ENCODE data around the gene CDKN1B. TPM values are rescaled to one million over a fixed set of nuclear protein-coding genes. Genes with fewer than 3 reads are reported as not detected.

The CDKN1B gene
- total and polyA plus RNA-seq, 2 of the 13 experiments (the other 11 are each of a cell fraction or from before 2014, with no cell fraction given) = 20.1 to 37.2 TPM

DNA sequence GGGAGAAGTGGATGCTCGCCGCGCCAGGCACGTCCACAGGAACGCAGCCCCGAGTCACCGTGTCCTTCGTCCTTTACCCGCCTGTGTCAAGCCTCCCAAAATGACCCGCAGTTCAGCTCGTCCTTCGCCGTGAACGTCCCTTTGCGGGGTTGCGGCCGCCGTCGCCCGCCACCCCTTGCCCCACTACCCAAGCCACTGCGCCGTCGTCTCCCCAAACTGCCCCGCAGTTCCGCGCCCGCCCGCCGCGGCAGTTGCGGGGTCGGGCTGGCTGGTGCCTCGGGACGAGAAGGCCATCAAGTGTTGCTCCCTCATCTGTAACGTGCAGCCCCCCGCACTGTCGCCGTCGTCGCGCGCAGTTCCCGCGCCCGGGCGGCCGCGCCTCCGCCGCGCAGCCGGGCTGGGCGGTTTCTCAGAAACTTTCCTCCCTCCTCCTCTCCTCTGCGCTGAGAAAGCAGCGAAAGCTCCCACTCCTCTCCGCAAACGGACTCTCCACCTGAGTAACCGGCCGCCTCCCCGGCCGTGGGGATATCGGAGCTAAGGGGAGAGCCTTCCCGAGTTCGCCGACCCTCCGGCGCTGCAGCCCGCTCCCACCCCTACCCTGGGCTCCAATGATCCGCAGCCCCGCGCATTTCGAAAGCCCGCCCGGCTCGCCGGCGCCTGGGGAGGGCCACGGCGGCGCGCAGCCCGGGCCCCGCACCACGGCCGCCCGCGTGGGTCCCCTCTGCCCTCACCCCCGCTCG, 6.7 kb downstream of the CDKN1B start (continued):
- TF ChIP-seq, protein P1, sequence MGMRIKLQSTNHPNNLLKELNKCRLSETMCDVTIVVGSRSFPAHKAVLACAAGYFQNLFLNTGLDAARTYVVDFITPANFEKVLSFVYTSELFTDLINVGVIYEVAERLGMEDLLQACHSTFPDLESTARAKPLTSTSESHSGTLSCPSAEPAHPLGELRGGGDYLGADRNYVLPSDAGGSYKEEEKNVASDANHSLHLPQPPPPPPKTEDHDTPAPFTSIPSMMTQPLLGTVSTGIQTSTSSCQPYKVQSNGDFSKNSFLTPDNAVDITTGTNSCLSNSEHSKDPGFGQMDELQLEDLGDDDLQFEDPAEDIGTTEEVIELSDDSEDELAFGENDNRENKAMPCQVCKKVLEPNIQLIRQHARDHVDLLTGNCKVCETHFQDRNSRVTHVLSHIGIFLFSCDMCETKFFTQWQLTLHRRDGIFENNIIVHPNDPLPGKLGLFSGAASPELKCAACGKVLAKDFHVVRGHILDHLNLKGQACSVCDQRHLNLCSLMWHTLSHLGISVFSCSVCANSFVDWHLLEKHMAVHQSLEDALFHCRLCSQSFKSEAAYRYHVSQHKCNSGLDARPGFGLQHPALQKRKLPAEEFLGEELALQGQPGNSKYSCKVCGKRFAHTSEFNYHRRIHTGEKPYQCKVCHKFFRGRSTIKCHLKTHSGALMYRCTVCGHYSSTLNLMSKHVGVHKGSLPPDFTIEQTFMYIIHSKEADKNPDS (CRISPR knock-in tag; IDR thresholded peaks at IDR 0.05) = no peak
- TF ChIP-seq SRSF4 (IDR thresholded peaks at IDR 0.05; ENCODE audit: low read depth, low read length, poor library complexity, severe bottlenecking) (no peak), ARNT2 (CRISPR knock-in tag; IDR thresholded peaks at IDR 0.05; ENCODE audit: low read depth) (peak; percentile 80), ZNF337 (CRISPR knock-in tag; IDR thresholded peaks at IDR 0.05; ENCODE audit: borderline replicate concordance, low read depth) (no peak), HOXA3 (CRISPR knock-in tag; IDR thresholded peaks at IDR 0.05) (peak; percentile 10; the same call in 1 of the 2 replicates), PHF8 (CRISPR knock-in tag; IDR thresholded peaks at IDR 0.05) (peak; percentile 47; the same call in 1 of the 2 replicates), CCDC6 (CRISPR knock-in tag; IDR thresholded peaks at IDR 0.05) (0 out of 2 replicates have a peak, but pooled peaks have one; percentile 53), ZNF607 (CRISPR knock-in tag; IDR thresholded peaks at IDR 0.05; ENCODE audit: borderline replicate concordance) (peak; percentile 76; the same call in 1 of the 2 replicates), ZNF205 (CRISPR knock-in tag; IDR thresholded peaks at IDR 0.05) (no peak), ZNF780A (CRISPR knock-in tag; IDR thresholded peaks at IDR 0.05) (no peak), ZNF543 (CRISPR knock-in tag; IDR thresholded peaks at IDR 0.05) (peak; percentile 44; the same call in 1 of the 2 replicates), ZNF263 (CRISPR knock-in tag; IDR thresholded peaks at IDR 0.05) (0 out of 2 replicates have a peak, but pooled peaks have one; percentile 8), ZFX (CRISPR knock-in tag; IDR thresholded peaks at IDR 0.05; ENCODE audit: low read depth) (peak; percentile 69)
- TF ChIP-seq, protein P2, sequence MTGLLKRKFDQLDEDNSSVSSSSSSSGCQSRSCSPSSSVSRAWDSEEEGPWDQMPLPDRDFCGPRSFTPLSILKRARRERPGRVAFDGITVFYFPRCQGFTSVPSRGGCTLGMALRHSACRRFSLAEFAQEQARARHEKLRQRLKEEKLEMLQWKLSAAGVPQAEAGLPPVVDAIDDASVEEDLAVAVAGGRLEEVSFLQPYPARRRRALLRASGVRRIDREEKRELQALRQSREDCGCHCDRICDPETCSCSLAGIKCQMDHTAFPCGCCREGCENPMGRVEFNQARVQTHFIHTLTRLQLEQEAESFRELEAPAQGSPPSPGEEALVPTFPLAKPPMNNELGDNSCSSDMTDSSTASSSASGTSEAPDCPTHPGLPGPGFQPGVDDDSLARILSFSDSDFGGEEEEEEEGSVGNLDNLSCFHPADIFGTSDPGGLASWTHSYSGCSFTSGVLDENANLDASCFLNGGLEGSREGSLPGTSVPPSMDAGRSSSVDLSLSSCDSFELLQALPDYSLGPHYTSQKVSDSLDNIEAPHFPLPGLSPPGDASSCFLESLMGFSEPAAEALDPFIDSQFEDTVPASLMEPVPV (CRISPR knock-in tag; IDR thresholded peaks at IDR 0.05) = no peak
- TF ChIP-seq, protein P3, sequence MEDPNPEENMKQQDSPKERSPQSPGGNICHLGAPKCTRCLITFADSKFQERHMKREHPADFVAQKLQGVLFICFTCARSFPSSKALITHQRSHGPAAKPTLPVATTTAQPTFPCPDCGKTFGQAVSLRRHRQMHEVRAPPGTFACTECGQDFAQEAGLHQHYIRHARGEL (CRISPR knock-in tag; IDR thresholded peaks at IDR 0.05) = no peak
- TF ChIP-seq, protein P4, sequence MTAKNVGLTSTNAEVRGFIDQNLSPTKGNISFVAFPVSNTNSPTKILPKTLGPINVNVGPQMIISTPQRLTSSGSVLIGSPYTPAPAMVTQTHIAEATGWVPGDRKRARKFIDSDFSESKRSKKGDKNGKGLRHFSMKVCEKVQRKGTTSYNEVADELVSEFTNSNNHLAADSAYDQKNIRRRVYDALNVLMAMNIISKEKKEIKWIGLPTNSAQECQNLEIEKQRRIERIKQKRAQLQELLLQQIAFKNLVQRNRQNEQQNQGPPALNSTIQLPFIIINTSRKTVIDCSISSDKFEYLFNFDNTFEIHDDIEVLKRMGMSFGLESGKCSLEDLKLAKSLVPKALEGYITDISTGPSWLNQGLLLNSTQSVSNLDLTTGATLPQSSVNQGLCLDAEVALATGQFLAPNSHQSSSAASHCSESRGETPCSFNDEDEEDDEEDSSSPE (CRISPR knock-in tag; IDR thresholded peaks at IDR 0.05) = peak; percentile 69; the same call in 1 of the 2 replicates
- TF ChIP-seq, protein P5, sequence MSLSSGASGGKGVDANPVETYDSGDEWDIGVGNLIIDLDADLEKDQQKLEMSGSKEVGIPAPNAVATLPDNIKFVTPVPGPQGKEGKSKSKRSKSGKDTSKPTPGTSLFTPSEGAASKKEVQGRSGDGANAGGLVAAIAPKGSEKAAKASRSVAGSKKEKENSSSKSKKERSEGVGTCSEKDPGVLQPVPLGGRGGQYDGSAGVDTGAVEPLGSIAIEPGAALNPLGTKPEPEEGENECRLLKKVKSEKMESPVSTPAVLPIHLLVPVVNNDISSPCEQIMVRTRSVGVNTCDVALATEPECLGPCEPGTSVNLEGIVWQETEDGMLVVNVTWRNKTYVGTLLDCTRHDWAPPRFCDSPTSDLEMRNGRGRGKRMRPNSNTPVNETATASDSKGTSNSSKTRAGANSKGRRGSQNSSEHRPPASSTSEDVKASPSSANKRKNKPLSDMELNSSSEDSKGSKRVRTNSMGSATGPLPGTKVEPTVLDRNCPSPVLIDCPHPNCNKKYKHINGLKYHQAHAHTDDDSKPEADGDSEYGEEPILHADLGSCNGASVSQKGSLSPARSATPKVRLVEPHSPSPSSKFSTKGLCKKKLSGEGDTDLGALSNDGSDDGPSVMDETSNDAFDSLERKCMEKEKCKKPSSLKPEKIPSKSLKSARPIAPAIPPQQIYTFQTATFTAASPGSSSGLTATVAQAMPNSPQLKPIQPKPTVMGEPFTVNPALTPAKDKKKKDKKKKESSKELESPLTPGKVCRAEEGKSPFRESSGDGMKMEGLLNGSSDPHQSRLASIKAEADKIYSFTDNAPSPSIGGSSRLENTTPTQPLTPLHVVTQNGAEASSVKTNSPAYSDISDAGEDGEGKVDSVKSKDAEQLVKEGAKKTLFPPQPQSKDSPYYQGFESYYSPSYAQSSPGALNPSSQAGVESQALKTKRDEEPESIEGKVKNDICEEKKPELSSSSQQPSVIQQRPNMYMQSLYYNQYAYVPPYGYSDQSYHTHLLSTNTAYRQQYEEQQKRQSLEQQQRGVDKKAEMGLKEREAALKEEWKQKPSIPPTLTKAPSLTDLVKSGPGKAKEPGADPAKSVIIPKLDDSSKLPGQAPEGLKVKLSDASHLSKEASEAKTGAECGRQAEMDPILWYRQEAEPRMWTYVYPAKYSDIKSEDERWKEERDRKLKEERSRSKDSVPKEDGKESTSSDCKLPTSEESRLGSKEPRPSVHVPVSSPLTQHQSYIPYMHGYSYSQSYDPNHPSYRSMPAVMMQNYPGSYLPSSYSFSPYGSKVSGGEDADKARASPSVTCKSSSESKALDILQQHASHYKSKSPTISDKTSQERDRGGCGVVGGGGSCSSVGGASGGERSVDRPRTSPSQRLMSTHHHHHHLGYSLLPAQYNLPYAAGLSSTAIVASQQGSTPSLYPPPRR (CRISPR knock-in tag; IDR thresholded peaks at IDR 0.05; ENCODE audit: borderline replicate concordance) = peak; percentile 39; the same call in 1 of the 2 replicates
